HCT116 (cell line): Measurements from ENCODE around the gene ATP8B4. TPM values are rescaled to one million over a fixed set of nuclear protein-coding genes. Genes with fewer than 3 reads are reported as not detected.

ENCODE experiments used
- ATAC-seq: fragments of 200-7000 bp; cut with Tn5 transposase; 2 replicates; pipeline ENCODE4 v1.9.1; 2020; ENCODE audit warnings: mild to moderate bottlenecking, moderate library complexity
- BruUV-seq: library from RNA; stranded (reverse); fragments of 400-500 nt; replicated peaks from 2 replicates; lab custom pipeline; 2021; lab: Mats Ljungman, UMichigan
- CTCF ChIA-PET: fragments of 300-600 bp; sonication (Branson Sonifier 250); formaldehyde crosslinking; loops from one replicate; lab custom pipeline; 2021; ENCODE audit warnings: antibody characterized with exemption; lab: Charles Lee
- POLR2A ChIA-PET: fragments of 300-600, 350-600 bp; sonication (Branson Sonifier 250); formaldehyde crosslinking; loops from one replicate; lab custom pipeline; 2021; ENCODE audit warnings: antibody characterized with exemption; lab: Charles Lee
- RAD21 ChIA-PET, 2 experiments: fragments of 300-600 bp; sonication (Branson Sonifier 250); formaldehyde crosslinking; loops; one replicate each; lab custom pipeline; 2023; ENCODE audit warnings: low total read pairs in 2 of 2; ENCODE audit not compliant: uncharacterized antibody in 2 of 2, unreplicated experiment in 2 of 2, low non-redundant PET in 1 of 2; lab: Charles Lee
- DNase-seq: peaks from one replicate; pipeline ENCODE4 v3.0.0-alpha.2; 2010; ENCODE audit warnings: low read depth, low spot score
- H2AFZ ChIP-seq: fragments of 200-600 bp; shearing (Covaris generic), sonication (generic); 2 replicates; pipeline ENCODE4 v1.6.1; 2017; ENCODE audit warnings: low read depth, mixed run types, mixed read lengths, antibody characterized with exemption, low read length; ENCODE audit not compliant: poor library complexity, severe bottlenecking
- H3K27ac ChIP-seq: 2 replicates; pipeline ENCODE4 v1.5.1; 2012; ENCODE audit warnings: low read depth, low read length
- H3K27me3 ChIP-seq: fragments of 200-600 bp; sonication (generic); 2 replicates; pipeline ENCODE4 v1.6.1; 2016; ENCODE audit warnings: mixed run types, low read length, mixed read lengths; ENCODE audit not compliant: insufficient read depth
- H3K36me3 ChIP-seq, 2 experiments: fragments of 200-500 bp in 1 of 2; fragments of 200-600 bp in 1 of 2; sonication (Bioruptor generic) in 1 of 2; sonication (generic) in 1 of 2; 2 replicates each; pipeline versions ENCODE4 v1.5.1 to v1.6.1; 2014 to 2016; ENCODE audit warnings: low read length in 2 of 2, inconsistent platforms in 1 of 2, mixed read lengths in 1 of 2, mixed run types in 1 of 2; ENCODE audit not compliant: insufficient read depth in 2 of 2, control insufficient read depth in 1 of 2
- H3K4me1 ChIP-seq, 2 experiments: fragments of 200-600 bp in 1 of 2; sonication (generic) in 1 of 2; 2 replicates each; pipeline versions ENCODE4 v1.5.1 to v1.6.1; 2012 to 2017; ENCODE audit warnings: low read length in 2 of 2, inconsistent platforms in 1 of 2, mild to moderate bottlenecking in 1 of 2, mixed read lengths in 1 of 2, mixed run types in 1 of 2, moderate library complexity in 1 of 2; ENCODE audit not compliant: insufficient read depth in 2 of 2, control insufficient read depth in 1 of 2
- H3K4me2 ChIP-seq: fragments of 200-600 bp; sonication (generic); 2 replicates; pipeline ENCODE4 v1.6.1; 2017; ENCODE audit warnings: mixed run types, low read length, mixed read lengths
- H3K4me3 ChIP-seq, 2 experiments: fragments of 200-600 bp in 1 of 2; sonication (generic) in 1 of 2; replicated peaks in 1 of 2; 2 replicates each; pipeline ENCODE4 v1.5.1; 2011 to 2016; ENCODE audit warnings: low read length in 2 of 2, control low read depth in 1 of 2, low read depth in 1 of 2, mild to moderate bottlenecking in 1 of 2, mixed read lengths in 1 of 2, mixed run types in 1 of 2
- H3K79me2 ChIP-seq: fragments of 200-600 bp; sonication (generic); 2 replicates; pipeline ENCODE4 v1.6.1; 2017; ENCODE audit warnings: mild to moderate bottlenecking, mixed run types, low read length, moderate library complexity, mixed read lengths; ENCODE audit not compliant: insufficient read depth
- H3K9ac ChIP-seq: fragments of 200-600 bp; sonication (generic); 2 replicates; pipeline ENCODE4 v1.6.1; 2016; ENCODE audit warnings: low read length, mixed read lengths
- H3K9me2 ChIP-seq: fragments of 200-600 bp; sonication (generic), shearing (Covaris generic); 2 replicates; pipeline ENCODE4 v1.6.1; 2017; ENCODE audit warnings: mixed run types, mild to moderate bottlenecking, moderate library complexity; ENCODE audit not compliant: insufficient read depth
- H3K9me3 ChIP-seq, 2 experiments: fragments of 200-500 bp in 1 of 2; fragments of 200-600 bp in 1 of 2; sonication (Bioruptor generic) in 1 of 2; sonication (generic) in 1 of 2; 2 replicates each; pipeline ENCODE4 v1.6.1; 2014 to 2017; ENCODE audit warnings: low read length in 2 of 2, mixed read lengths in 2 of 2, inconsistent platforms in 1 of 2, low read depth in 1 of 2, mild to moderate bottlenecking in 1 of 2, mixed run types in 1 of 2, moderate library complexity in 1 of 2; ENCODE audit not compliant: control insufficient read depth in 1 of 2, insufficient read depth in 1 of 2
- H4K20me1 ChIP-seq: fragments of 200-600 bp; sonication (generic), shearing (Covaris generic); 2 replicates; pipeline ENCODE4 v1.6.1; 2017; ENCODE audit warnings: mixed run types, mild to moderate bottlenecking, moderate library complexity; ENCODE audit not compliant: insufficient read depth
- CEBPB ChIP-seq: IDR thresholded peaks from 2 replicates; pipeline ENCODE4 v1.6.1; 2012; ENCODE audit warnings: low read depth
- ELF1 ChIP-seq: IDR thresholded peaks from 2 replicates; pipeline ENCODE4 v1.6.1; 2012; ENCODE audit warnings: low read depth, borderline replicate concordance
- EZH2 ChIP-seq: fragments of 200-600 bp; sonication (generic); IDR thresholded peaks from 2 replicates; pipeline ENCODE4 v1.6.1; 2017; ENCODE audit warnings: antibody characterized with exemption, mixed run types
- RAD21 ChIP-seq: IDR thresholded peaks from 2 replicates; pipeline ENCODE4 v1.6.1; 2012; ENCODE audit warnings: low read depth, mild to moderate bottlenecking
- SP1 ChIP-seq: IDR thresholded peaks from 2 replicates; pipeline ENCODE4 v1.6.1; 2012; ENCODE audit warnings: low read depth
- YY1 ChIP-seq: IDR thresholded peaks from 2 replicates; pipeline ENCODE4 v1.6.1; 2011; ENCODE audit warnings: low read length, low read depth, moderate library complexity, mild to moderate bottlenecking; ENCODE audit not compliant: insufficient replicate concordance; ENCODE audit errors: extremely low read depth
- ZFX ChIP-seq: fragments of 450-650 bp; IDR thresholded peaks from 2 replicates; pipeline ENCODE4 v1.6.1; 2017
- ZNF274 ChIP-seq: fragments of 200-500 bp; sonication (Bioruptor generic); IDR thresholded peaks from 2 replicates; pipeline ENCODE4 v1.6.1; 2014; ENCODE audit warnings: mild to moderate bottlenecking, low read depth, low read length, inconsistent platforms
- intact Hi-C: fragments of 100-400 bp; cut with micrococcal nuclease; formaldehyde crosslinking; loops from 2 replicates; pipeline ENCODE4 v1.10.0; 2022
- total RNA-seq: library from RNA; stranded (reverse); gene quantifications from one replicate; pipeline ENCODE4 v1.2.1, GENCODE V29; 2021; ENCODE audit not compliant: unreplicated experiment
- TF ChIP-seq, protein P1 (sequence below): IDR thresholded peaks from 2 replicates; pipeline ENCODE4 v1.6.1; 2011; ENCODE audit warnings: mild to moderate bottlenecking, low read length, moderate library complexity; ENCODE audit not compliant: insufficient replicate concordance; ENCODE audit errors: extremely low read depth
- TF ChIP-seq, protein P2 (sequence below): IDR thresholded peaks from 2 replicates; pipeline ENCODE4 v1.6.1; 2012
- TF ChIP-seq, protein P3 (sequence below): IDR thresholded peaks from 2 replicates; pipeline ENCODE4 v1.6.1; 2012; ENCODE audit warnings: low read depth

ATP8B4 gene
- total RNA-seq, 1 experiment from 2014 or later, result 0.25 TPM

DNA sequence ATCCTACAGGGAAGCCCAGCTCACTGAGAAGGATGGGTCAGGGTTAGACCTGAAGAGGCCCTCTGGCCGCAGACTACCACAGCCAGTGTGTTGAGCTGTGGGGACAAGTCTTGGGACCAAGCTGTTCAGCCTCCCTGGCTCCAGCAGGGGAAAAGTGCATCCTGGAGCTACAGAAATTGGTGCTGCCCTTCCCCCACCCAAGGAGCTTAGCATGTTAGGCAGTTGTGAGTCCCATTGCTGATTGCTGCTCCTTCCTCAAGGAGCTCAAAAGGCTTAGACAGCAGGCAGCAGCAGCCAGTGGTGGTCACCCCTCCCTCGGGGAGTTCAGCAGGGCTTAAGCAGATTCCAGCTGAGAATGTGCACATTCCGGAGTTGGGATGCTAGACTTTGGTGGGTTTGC, 165.6 kb downstream of the ATP8B4 start (continued):
- TF ChIP-seq, protein P1, sequence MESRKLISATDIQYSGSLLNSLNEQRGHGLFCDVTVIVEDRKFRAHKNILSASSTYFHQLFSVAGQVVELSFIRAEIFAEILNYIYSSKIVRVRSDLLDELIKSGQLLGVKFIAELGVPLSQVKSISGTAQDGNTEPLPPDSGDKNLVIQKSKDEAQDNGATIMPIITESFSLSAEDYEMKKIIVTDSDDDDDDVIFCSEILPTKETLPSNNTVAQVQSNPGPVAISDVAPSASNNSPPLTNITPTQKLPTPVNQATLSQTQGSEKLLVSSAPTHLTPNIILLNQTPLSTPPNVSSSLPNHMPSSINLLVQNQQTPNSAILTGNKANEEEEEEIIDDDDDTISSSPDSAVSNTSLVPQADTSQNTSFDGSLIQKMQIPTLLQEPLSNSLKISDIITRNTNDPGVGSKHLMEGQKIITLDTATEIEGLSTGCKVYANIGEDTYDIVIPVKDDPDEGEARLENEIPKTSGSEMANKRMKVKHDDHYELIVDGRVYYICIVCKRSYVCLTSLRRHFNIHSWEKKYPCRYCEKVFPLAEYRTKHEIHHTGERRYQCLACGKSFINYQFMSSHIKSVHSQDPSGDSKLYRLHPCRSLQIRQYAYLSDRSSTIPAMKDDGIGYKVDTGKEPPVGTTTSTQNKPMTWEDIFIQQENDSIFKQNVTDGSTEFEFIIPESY, result no peak
- TF ChIP-seq, protein P2, sequence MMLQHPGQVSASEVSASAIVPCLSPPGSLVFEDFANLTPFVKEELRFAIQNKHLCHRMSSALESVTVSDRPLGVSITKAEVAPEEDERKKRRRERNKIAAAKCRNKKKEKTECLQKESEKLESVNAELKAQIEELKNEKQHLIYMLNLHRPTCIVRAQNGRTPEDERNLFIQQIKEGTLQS, result no peak
- no peak for TF ChIP-seq YY1
- TF ChIP-seq EZH2, result no peak

DNA sequence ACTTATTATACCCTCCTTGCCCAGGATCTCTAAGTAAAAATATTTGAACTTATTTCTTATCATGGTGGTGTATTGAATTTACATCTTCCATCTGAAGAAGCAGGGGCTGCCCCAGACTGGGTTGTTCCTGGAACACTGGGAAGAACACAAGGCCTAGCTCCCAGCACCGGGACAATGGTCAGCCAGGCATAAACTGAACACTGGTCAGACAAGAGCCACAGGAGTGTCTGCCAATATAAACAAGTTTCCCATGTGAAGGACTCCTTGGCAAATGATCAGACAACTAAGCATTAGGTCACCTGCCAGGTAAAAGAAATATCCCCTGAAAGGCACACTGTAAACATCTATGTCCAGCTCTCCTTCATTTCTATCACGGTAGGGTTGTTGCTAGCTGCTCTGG, 172.4 kb downstream of the ATP8B4 start:
- no TSS peak for BruUV-seq
- H3K79me2 ChIP-seq, result no peaks in the 10 kb centered on the region
- H3K9me3 ChIP-seq, result no peaks in the 10 kb centered on the region
- no peak overlapping the region for H3K4me3 ChIP-seq
- no peaks in the 10 kb centered on the region for H3K9me2 ChIP-seq
- ChIA-PET RAD21 (no interaction called here), CTCF (no interaction called here), POLR2A (no interaction called here)
- H3K4me1 ChIP-seq, result no peaks in the 10 kb centered on the region
- H2AFZ ChIP-seq, result no peak overlapping the region
- H3K27ac ChIP-seq, result no peak overlapping the region
- H4K20me1 ChIP-seq, result no peaks in the 10 kb centered on the region
- TF ChIP-seq EZH2 (no peak), ZFX (no peak), SP1 (no peak), ELF1 (no peak), YY1 (no peak), ZNF274 (no peak), CEBPB (no peak), RAD21 (no peak)
- TF ChIP-seq, protein P3, sequence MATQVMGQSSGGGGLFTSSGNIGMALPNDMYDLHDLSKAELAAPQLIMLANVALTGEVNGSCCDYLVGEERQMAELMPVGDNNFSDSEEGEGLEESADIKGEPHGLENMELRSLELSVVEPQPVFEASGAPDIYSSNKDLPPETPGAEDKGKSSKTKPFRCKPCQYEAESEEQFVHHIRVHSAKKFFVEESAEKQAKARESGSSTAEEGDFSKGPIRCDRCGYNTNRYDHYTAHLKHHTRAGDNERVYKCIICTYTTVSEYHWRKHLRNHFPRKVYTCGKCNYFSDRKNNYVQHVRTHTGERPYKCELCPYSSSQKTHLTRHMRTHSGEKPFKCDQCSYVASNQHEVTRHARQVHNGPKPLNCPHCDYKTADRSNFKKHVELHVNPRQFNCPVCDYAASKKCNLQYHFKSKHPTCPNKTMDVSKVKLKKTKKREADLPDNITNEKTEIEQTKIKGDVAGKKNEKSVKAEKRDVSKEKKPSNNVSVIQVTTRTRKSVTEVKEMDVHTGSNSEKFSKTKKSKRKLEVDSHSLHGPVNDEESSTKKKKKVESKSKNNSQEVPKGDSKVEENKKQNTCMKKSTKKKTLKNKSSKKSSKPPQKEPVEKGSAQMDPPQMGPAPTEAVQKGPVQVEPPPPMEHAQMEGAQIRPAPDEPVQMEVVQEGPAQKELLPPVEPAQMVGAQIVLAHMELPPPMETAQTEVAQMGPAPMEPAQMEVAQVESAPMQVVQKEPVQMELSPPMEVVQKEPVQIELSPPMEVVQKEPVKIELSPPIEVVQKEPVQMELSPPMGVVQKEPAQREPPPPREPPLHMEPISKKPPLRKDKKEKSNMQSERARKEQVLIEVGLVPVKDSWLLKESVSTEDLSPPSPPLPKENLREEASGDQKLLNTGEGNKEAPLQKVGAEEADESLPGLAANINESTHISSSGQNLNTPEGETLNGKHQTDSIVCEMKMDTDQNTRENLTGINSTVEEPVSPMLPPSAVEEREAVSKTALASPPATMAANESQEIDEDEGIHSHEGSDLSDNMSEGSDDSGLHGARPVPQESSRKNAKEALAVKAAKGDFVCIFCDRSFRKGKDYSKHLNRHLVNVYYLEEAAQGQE, result no peak
- DNase-seq, result no peak
- H3K36me3 ChIP-seq, result no peaks in the 10 kb centered on the region
- intact Hi-C loops, result no loop called here
- H3K9ac ChIP-seq, result no peak overlapping the region
- no peak for ATAC-seq
- no peak overlapping the region for H3K4me2 ChIP-seq
- no peaks in the 10 kb centered on the region for H3K27me3 ChIP-seq
